ENCODE data around the gene CDH4.

Gene CDH4

GRCh38 chr20:61372137-61373054 is 120.3 kb downstream of the CDH4 start:
- Mint-ChIP-seq H3K27me3 (ENCODE audit: low read depth) (no peaks in the 10 kb centered on the region), H3K27ac (no peak overlapping the region), H3K9me3 (peaks cover 8% of the 10 kb centered on the region), H3K4me1 (ENCODE audit: low read depth) (no peaks in the 10 kb centered on the region), H3K36me3 (ENCODE audit: low read depth) (no peaks in the 10 kb centered on the region), H3K4me3 (no peak overlapping the region)

- H3K9me3 Mint-ChIP-seq: peaks cover 9% of the 10 kb centered on the region
- H3K36me3 Mint-ChIP-seq (ENCODE audit: low read depth): no peaks in the 10 kb centered on the region
- H3K27ac Mint-ChIP-seq: no peak overlapping the region
- no peaks in the 10 kb centered on the region for H3K27me3 Mint-ChIP-seq (ENCODE audit: low read depth)
- H3K4me3 Mint-ChIP-seq: no peak overlapping the region
- no peaks in the 10 kb centered on the region for H3K4me1 Mint-ChIP-seq (ENCODE audit: low read depth)
Measured at GRCh38 chr20:61373055-61373399, 121.0 kb downstream of the CDH4 start.

GRCh38 chr20:61373956-61374545 is 122.0 kb downstream of the CDH4 start:
- Mint-ChIP-seq H3K4me1 (ENCODE audit: low read depth) (no peaks in the 10 kb centered on the region), H3K27ac (no peak overlapping the region), H3K36me3 (ENCODE audit: low read depth) (no peaks in the 10 kb centered on the region), H3K9me3 (peaks cover 13% of the 10 kb centered on the region), H3K27me3 (ENCODE audit: low read depth) (no peaks in the 10 kb centered on the region), H3K4me3 (no peak overlapping the region)

DNA sequence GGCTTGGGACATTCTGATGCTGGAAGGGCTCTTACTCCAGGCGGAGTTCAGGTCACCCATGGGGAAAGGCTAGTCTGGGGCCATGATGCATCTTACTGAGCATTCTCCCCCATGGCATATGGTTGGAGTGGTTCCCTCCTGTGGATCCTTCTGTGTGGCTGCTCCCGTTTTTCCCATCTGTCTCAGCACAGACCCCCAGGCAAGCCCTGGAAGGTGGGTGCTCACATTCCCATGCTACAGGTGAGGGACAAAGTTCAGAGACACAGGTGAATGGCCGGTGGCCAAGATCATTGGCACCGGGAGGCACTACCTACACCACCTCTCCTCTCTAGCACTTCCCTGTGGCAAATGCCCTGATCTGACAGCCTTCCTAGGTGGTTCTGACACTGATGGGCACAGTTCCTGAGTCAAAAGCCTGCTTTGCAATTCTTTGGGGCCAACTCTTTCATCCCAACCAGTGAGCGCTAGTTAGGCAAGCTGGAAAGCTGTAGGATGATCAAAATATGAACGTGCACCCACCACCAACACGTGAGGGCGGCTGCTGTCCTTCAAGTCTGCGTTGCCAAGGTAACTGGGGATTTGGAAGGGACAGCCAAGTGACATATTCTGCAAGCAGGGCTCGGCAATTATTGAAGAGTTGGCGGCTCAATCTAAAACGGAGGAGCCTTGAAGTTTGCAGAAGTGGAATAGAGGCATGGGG is 124.6 kb downstream of the CDH4 start:
- Mint-ChIP-seq H3K27ac (no peak overlapping the region), H3K36me3 (ENCODE audit: low read depth) (no peaks in the 10 kb centered on the region), H3K9me3 (peaks cover 13% of the 10 kb centered on the region), H3K4me1 (ENCODE audit: low read depth) (no peaks in the 10 kb centered on the region), H3K4me3 (no peak overlapping the region), H3K27me3 (ENCODE audit: low read depth) (no peaks in the 10 kb centered on the region)

DNA sequence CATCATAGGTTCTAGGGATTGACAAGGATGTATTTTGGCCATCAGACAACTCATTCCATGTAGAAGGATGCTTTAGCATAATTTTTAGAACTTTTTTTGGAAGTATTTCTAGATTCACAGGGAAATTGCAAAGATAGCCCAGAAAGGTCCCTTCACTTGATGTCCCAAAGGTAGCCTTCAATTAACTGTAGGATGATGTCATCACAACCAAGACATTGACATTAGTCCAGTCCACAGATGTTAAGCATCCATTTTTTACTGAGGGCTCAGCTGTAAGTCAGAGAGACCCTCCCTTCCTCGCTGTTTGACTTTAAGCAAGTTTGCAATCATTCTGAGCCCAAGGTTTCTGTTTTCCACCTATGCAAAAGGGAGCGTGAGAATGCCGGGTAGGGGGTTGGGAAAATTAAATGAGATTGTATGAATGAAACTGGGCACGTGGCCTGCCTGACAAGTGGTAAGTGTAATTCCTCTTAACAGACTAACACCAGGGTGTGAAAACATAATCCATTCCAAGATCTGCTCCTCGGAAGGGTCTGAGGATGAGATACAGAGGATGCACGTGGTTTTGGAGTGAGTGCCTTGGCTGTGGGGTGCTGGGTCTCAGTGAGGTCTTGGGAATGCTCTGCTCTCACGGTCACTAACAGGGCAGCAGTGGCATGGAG is 126.8 kb downstream of the CDH4 start:
- H3K27me3 Mint-ChIP-seq (ENCODE audit: low read depth): no peaks in the 10 kb centered on the region
- H3K9me3 Mint-ChIP-seq: peaks cover 10% of the 10 kb centered on the region
- no peak overlapping the region for H3K4me3 Mint-ChIP-seq
- H3K27ac Mint-ChIP-seq: no peak overlapping the region
- H3K36me3 Mint-ChIP-seq (ENCODE audit: low read depth): no peaks in the 10 kb centered on the region
- H3K4me1 Mint-ChIP-seq (ENCODE audit: low read depth): no peaks in the 10 kb centered on the region

- Mint-ChIP-seq H3K27me3 (ENCODE audit: low read depth) (no peaks in the 10 kb centered on the region), H3K9me3 (peaks cover 7% of the 10 kb centered on the region), H3K36me3 (ENCODE audit: low read depth) (no peaks in the 10 kb centered on the region), H3K4me3 (no peak overlapping the region), H3K4me1 (ENCODE audit: low read depth) (no peaks in the 10 kb centered on the region), H3K27ac (no peak overlapping the region)
Measured at GRCh38 chr20:61379898-61380544, 128.0 kb downstream of the CDH4 start.

DNA sequence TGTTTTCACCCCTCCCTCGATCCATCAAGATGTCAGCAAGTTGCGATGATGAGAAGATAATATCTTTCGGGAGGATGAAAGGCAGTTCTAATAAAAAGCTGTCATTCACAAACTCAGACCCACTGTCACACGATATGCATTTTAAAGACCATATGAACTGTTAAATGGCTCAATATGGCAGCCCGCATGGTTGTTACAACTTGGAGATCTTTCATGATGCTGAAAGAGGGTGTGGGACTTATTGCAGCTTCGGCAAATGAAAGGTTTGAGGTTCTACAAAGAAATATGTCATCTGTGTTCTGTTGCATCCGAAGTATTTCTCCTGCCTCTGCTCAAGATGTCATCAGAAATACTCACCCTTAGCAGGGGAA is 128.5 kb downstream of the CDH4 start:
- no peaks in the 10 kb centered on the region for H3K4me1 Mint-ChIP-seq (ENCODE audit: low read depth)
- H3K9me3 Mint-ChIP-seq: peaks cover 8% of the 10 kb centered on the region
- no peak overlapping the region for H3K27ac Mint-ChIP-seq
- H3K4me3 Mint-ChIP-seq: no peak overlapping the region
- no peaks in the 10 kb centered on the region for H3K36me3 Mint-ChIP-seq (ENCODE audit: low read depth)
- H3K27me3 Mint-ChIP-seq (ENCODE audit: low read depth): no peaks in the 10 kb centered on the region

- Mint-ChIP-seq H3K36me3 (ENCODE audit: low read depth) (no peaks in the 10 kb centered on the region), H3K9me3 (peaks cover 10% of the 10 kb centered on the region), H3K4me3 (no peak overlapping the region), H3K27me3 (ENCODE audit: low read depth) (no peaks in the 10 kb centered on the region), H3K27ac (no peak overlapping the region), H3K4me1 (ENCODE audit: low read depth) (no peaks in the 10 kb centered on the region)
Measured at GRCh38 chr20:61382194-61382593, 130.1 kb downstream of the CDH4 start.

DNA sequence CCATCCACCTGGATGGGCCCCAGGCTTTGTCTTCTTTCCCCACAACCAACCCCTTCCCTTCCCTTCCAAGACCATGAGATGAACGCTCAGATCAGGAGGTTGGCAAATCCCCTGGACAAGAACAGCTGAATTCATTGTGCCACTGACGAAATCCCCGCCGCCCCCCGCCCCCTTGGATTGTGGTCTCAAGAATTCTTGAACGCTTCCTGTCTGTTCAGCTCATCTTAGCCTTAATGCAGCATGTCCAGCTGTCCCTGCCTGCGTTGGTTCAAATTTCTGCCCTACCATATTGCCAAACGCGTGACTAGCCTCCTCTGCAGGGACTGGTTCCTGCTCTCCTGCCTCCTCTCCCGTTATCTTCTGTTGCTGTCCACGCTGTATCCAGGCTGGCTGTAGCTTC is 133.2 kb downstream of the CDH4 start:
- peaks cover 10% of the 10 kb centered on the region for H3K9me3 Mint-ChIP-seq
- H3K4me3 Mint-ChIP-seq: no peak overlapping the region
- no peaks in the 10 kb centered on the region for H3K4me1 Mint-ChIP-seq (ENCODE audit: low read depth)
- H3K36me3 Mint-ChIP-seq (ENCODE audit: low read depth): no peaks in the 10 kb centered on the region
- no peak overlapping the region for H3K27ac Mint-ChIP-seq
- no peaks in the 10 kb centered on the region for H3K27me3 Mint-ChIP-seq (ENCODE audit: low read depth)

GRCh38 chr20:61385731-61386130 is 133.7 kb downstream of the CDH4 start:
- Mint-ChIP-seq H3K4me3 (no peak overlapping the region), H3K27ac (no peak overlapping the region), H3K9me3 (peaks cover 10% of the 10 kb centered on the region), H3K27me3 (ENCODE audit: low read depth) (no peaks in the 10 kb centered on the region), H3K4me1 (ENCODE audit: low read depth) (no peaks in the 10 kb centered on the region), H3K36me3 (ENCODE audit: low read depth) (no peaks in the 10 kb centered on the region)

DNA sequence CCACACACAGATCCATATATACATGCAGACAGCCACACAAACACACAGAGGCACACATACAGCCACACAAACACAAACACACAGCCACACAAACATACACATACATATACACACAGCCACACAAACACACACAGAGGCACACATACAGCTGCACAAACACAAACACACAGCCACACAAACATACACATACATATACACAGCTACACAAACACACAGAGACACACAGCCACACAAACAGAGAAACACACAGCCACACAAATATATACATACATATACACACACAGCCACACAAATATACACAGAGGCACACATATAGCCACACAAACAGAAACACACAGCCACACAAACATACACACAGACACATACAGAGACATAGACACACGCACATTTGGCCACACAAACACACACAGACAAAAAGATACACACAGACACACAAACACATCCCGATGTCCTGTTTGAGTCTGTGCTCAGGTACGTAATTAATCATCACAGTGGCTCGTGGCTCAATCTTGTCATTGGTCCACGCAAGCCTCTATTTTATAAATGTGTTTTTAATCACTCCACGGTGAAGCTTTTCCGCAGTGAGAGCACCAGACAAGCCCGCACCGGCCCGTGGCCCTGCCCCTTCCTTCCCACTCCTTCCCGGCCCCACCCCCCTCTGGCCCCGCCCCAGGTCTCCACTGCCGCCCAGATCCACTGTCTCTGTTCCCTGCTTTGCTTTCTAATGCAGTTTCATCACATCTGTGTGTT is 135.3 kb downstream of the CDH4 start:
- Mint-ChIP-seq H3K27me3 (ENCODE audit: low read depth) (no peaks in the 10 kb centered on the region), H3K4me3 (no peak overlapping the region), H3K36me3 (ENCODE audit: low read depth) (no peaks in the 10 kb centered on the region), H3K4me1 (ENCODE audit: low read depth) (no peaks in the 10 kb centered on the region), H3K9me3 (peaks cover 10% of the 10 kb centered on the region), H3K27ac (no peak overlapping the region)

DNA sequence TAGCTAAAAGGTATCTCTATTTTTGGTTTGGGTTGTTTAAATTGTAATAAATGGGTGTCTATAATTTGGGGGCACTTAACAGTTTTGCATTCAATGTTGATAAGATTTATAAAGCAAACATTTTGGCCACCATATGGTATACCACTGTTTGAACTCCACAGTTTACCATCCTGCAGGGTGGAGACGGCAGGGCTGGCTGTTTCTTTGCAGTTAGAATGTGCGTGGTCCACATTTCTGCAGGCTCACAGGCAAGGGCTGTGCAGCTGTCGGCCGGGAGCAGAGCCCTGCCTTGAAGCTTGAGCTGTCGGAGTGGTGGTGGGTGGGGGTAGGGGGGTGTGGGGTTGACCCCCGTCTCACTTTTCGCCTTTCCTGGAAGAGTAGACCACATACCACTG is 135.9 kb downstream of the CDH4 start:
- Mint-ChIP-seq H3K36me3 (ENCODE audit: low read depth) (no peaks in the 10 kb centered on the region), H3K27me3 (ENCODE audit: low read depth) (no peaks in the 10 kb centered on the region), H3K27ac (no peak overlapping the region), H3K4me3 (no peak overlapping the region), H3K9me3 (peaks cover 10% of the 10 kb centered on the region), H3K4me1 (ENCODE audit: low read depth) (no peaks in the 10 kb centered on the region)

- no peak overlapping the region for H3K4me3 Mint-ChIP-seq
- H3K27me3 Mint-ChIP-seq (ENCODE audit: low read depth): no peaks in the 10 kb centered on the region
- H3K4me1 Mint-ChIP-seq (ENCODE audit: low read depth): no peaks in the 10 kb centered on the region
- H3K27ac Mint-ChIP-seq: no peak overlapping the region
- no peaks in the 10 kb centered on the region for H3K36me3 Mint-ChIP-seq (ENCODE audit: low read depth)
- peaks cover 14% of the 10 kb centered on the region for H3K9me3 Mint-ChIP-seq
Measured at GRCh38 chr20:61389077-61389476, 137.0 kb downstream of the CDH4 start.

DNA sequence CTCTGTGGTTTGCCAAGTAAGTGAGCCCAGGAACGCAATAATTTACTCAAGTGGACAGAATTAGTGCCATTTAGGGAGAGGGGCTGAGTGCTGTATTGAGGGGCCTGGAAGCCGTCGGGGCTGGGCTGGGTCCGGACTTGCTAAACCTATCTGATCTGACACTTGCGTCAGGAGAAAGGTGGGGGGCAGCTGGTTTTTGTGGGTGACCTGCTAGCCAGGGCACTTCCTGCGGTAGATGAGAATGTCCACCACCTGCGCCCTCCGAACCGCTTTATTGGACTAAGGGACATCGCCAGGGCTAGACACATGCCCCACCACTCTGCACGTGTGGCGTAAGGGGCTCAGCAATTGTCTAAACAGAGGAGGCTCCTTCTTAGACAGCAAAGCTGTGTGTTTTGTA is 139.1 kb downstream of the CDH4 start:
- no peak overlapping the region for H3K27ac Mint-ChIP-seq

More for the DNA sequence above, 139.1 kb downstream of the CDH4 start:
- no peak overlapping the region for H3K4me3 Mint-ChIP-seq
- H3K4me1 Mint-ChIP-seq (ENCODE audit: low read depth): no peaks in the 10 kb centered on the region
- H3K36me3 Mint-ChIP-seq (ENCODE audit: low read depth): no peaks in the 10 kb centered on the region
- H3K9me3 Mint-ChIP-seq: peaks cover 11% of the 10 kb centered on the region
- H3K27me3 Mint-ChIP-seq (ENCODE audit: low read depth): no peaks in the 10 kb centered on the region
